Stimulated activated CD8-positive, alpha-beta memory T cell treated with anti-CD3 and anti-CD28 coated beads, Interleukin-12 subunit alpha, Interleukin-12 subunit beta, amount 100 ng/mL, for 4 hours (primary cell): ENCODE data around the gene CLGN.
A peak's percentile ranks its signal among the peaks of the same experiment; 100 is the strongest.

Source experiments
- DNase-seq: peaks from one replicate; pipeline ENCODE4 v3.0.0-alpha.2; 2020; ENCODE audit warnings: low read depth

Gene CLGN

DNA sequence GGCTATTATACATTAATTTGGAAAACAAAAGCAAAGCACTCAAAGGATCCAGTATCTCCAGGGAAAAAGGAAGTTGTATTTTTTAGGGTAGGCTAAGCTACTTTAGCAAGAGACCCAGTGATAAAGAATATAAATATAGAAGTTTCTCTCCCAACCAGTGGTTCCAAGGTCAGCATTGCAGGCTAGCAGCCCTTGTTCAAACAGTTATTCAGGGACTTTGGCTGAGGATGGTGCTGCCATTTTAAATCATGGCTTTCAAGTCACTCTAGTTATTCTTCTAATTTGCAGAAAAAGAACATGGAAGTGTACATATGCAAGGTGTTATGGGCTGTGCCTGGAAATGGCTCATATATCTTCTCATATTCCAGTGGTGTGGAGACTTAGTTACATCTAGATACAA lies 44.7 kb downstream of the CLGN start:
- DNase-seq, result no peak

DNA sequence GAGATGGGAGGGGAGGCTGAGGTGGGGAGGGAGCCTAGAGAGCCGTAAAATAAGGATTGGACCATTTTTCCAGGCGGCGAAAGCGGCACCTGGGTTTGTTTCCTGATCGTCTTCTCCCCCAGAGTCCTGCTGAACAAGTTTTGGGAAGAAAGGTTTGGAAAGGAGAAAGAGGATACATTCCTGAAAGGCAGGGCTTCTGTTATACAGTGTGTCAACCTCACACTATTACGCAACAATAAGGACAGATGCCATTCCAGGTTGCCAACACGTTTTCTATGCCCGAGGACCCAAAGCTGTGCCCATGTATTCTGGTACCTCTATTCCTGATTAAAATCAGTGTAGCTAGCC lies 53.3 kb downstream of the CLGN start:
- no peak for DNase-seq

DNA sequence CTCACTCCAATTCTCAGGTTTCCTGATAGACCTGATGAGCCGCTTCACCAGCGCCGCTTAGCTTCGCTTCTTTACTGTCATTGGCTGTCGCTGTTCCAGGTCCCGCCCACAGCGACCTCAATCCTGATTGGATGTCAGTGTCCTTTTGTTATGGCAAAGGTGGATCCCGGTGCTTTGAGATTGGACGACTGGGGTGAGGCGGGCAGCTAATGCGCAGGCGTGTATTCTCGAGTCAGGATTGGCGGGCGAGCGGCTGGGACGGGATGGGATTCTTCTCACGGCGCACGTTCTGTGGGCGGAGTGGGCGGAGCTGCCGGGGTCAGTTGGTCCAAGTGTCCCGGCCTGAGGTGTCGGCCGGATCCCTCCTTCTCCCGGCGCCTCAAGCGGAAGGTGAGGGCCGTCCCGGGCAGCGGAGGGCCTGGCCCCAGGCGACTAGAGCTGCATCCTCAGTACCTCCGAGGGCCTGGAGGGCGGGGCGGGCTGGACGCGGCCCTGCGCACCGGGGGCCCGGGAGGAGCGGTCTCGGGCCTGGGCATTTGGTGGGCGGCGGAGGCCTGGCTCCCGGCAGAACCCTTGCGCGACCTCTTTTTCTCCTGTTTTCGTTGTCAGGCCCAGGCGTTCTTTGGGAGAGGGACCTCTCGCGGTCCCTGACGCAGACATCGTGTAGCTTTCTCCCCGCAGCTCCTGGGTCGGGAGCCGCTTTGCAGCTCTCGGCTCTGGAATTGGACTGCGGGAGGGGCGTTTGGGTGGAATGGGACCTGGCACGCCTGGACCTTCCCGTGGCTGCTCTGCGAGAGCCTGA lies 53.9 kb downstream of the CLGN start, which contains the start of gene SCOC:
Gene SCOC, plus strand, starts transcription at position 319 of the 802 bp plus-strand sequence. CDS start 5,525 bp downstream, outside the sequence.
- peak; percentile 91 for DNase-seq

DNA sequence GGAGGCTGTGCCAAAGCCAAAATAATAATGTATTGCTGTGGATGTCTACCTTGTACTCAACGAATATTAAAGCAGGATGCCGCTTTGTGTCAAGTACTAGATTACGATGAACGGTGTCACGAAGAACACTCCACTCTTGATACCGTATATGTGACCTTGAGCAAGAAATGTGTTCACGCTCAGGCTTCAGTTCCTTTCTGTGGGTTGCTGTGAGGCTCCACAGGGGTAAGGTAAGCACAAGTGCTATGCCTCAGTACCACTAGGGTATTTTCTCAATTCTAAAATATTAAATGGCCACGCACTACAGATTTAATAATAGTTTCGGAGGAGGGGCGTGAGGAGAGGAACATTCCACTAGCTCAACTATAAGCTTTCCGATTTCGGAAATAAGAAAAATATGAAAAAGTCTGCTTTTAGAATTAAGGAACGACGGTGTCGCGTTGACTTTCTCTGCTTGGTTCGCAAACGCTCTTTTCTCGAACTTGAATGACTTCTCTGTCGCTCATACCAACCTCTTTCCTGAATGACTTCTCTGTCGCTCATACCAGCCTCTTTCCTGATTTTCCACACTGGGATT lies 54.6 kb downstream of the CLGN start:
- no peak for DNase-seq

DNA sequence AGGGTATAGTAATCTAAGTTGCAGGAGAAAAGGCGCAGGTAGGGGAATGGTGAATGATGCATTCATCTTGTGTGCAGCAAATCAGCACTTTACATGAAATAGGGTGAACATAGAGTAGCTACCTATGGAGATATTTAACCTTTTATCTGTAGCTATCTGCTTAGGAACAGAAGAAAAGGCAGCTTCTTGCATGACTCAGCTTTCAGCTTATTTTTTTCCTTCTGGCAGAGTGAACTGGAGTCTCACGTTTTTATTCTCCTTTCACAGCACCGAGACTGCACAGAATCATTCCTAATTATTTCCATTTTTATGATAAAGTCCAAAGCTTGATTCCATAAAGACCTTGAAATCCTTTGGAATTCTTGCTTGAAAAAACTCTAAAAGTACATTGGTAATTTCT lies 58.8 kb downstream of the CLGN start:
- DNase-seq, result no peak

DNA sequence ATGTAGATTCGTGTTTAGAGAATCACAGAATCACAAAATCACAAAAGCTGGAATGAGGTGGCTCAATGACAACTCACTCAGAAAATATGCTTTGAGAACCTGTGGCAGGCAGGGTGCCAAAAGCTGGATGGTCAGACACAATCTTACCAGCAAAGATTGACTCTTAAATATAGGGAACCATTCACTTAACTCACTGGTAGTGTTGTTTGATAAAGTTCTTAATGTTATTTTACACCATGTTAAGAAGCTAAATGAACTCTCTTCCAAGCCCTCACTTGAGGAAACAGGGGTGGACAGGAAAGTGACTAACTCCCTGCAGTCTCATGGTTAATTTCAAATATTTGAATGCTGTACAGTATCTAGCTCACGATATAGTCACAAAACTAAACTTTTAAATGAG lies 59.7 kb downstream of the CLGN start:
- DNase-seq, result no peak

DNA sequence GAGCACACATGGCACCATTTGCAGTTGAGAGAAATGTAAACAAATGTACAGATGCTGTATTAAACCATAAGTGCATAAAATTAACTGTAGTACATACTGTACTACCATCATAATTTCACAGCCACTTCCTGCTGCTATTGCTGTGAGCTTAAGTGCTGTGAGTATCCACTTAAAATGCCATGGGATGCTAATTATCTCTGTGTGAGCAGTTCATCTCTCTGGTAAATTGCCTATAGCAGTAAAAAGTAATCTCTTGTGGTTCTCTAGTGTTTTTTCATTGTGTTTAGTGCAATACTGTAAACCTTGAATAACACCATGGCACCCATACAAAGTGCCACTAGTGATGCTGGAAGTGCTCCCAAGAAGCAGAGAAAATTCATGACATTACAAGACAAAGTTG lies 63.9 kb downstream of the CLGN start:
- DNase-seq, result no peak

DNA sequence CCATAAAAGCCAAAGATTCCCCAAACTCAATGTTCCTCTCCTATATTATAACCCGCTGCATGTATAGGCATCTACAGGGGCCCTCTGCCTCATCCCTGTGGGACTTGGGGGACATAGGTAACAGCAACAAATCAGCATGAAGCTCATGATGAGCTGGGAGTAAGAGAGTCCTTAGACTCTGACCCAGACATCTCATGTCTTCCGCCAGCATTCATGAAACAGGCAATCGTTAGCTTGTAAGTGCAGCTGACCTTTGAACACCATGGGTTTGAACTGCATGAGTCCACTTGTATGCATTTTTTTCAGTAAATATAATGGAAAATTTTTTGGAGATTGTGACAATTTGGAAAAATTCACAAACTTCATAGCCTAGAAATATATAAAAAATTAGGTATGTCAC lies 64.4 kb downstream of the CLGN start:
- DNase-seq, result no peak

DNA sequence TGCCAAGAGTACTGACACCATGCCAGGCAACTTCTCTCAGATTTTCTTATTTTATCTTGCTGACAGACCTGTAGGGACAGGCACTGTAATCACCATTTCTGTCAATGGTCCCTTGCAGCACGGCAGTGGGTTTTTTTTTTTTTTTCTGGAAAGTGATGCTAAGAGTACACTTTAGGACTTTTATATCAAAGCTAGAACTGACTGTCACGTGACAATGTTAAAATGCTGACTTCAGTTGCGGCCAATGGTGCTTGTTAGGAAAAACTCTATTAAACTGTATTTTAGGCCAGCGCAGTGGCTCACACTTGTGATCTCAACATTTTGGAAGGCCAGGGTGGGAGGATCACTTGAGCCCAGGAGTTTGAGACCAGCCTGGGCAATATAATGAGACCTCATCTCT lies 66.3 kb downstream of the CLGN start:
- no peak for DNase-seq

DNA sequence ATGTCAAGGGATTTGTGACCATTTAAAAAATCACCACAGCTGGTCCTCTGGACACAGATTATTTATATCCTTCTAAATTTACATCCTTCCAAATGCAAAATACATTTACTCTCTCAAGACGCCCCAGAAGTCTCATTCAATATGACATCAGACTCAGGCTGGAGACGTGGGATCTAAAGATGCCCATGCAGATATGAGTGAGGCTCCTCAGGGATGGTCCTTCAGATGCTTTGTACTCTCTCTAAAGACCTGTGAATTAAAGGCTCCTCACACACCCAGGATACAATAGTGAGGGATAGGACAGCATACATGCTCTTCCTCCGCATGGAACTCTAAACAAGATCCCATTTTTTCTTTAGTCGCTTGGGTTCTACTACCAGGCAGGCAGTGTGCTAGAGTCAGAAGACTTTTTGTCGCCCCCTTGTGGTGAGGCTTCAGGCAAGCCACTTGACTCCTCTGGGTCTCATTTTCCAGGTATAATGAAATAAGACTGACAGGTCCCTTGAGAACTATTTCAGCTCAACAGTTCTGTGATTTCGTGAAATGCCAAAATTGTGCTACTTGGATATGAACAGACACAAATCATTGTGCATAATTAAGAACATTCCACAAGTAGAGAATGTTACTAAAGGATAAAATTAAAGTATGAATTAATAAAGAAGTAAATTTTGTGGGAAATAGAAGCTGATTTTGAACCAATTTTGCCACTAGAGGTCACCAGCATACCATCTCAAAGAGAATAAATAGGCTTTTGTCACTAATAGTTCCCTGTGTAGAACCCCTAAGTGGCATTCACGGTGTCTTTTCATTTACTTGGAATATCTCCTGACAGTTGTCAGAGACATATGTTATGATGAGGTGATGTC lies 67.7 kb downstream of the CLGN start:
- DNase-seq, result peak; percentile 37

DNA sequence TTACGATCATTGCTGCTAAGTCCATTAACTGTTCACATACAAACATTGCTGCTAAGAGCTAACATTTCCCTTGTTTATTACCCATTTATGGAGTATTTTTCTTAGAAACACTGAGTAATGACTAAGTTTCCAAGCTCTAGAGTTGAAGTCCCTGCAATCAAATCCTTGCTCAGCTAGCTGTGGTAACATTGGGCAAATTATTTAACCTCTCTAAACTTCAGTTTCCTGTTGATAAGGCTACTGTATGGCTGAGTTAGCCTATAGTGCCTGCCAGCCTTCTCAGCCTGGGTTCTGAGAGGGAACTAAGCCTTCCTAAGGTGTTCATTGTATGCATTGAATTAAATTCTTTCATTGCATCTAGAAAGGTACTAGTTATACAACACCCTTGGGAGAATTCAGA lies 69.2 kb downstream of the CLGN start:
- DNase-seq, result no peak

DNA sequence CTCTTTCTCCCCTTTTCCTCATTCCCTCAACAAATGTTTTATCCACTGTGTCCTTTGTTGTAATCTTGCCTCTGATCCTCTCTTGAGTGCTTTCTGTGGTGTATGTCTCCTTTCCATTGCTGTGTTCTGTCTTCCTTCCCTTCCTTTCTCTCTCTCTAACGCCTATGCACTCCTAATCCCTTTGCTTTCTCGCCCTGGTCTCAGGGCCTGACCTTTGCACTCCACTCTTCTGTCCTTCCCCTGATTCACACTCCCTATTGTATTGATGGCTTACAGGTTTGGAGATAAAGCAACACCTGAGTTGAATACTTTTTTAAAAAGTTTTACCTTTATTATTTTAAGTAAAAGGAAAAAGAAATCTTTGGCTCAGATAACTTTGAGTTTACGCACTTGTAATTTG lies 69.6 kb downstream of the CLGN start:
- no peak for DNase-seq

DNA sequence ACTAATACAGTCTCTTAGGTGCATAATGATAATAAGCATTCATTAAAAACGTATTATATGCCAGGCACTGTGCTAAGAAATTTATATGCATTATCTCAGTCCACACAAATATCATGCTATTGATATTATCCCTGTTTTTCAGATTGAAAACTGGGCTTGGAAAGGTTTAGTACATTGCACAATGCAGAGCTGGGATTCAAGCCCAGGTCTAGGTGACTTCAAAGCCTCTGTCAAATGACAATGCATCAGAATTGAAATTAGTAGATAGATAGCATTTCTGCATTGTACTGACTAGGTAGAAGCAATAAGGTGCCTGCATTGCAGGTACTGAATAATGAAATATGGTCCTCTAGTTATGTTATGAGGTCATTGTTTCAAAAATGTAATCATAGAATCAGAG lies 72.2 kb downstream of the CLGN start:
- DNase-seq, result no peak

DNA sequence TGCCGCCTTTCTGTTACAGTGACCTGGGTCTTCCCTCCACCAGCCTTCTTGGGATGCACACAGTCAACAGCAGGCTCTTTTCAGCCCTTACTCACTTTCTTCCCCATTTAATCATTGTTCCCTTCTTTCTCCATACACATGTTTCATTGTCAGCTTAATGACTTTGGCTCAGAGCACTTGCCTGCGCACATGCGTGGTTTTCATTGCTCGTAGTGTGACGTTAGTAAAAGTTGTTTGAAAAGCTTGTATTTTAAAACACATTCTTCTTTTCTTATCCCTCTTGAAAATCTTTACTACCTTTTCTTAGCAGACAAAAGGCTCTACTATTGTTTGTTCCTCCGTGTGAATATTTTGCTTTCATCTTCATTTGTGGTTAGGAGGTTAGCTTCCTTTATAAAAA lies 73.7 kb downstream of the CLGN start:
- DNase-seq, result no peak

DNA sequence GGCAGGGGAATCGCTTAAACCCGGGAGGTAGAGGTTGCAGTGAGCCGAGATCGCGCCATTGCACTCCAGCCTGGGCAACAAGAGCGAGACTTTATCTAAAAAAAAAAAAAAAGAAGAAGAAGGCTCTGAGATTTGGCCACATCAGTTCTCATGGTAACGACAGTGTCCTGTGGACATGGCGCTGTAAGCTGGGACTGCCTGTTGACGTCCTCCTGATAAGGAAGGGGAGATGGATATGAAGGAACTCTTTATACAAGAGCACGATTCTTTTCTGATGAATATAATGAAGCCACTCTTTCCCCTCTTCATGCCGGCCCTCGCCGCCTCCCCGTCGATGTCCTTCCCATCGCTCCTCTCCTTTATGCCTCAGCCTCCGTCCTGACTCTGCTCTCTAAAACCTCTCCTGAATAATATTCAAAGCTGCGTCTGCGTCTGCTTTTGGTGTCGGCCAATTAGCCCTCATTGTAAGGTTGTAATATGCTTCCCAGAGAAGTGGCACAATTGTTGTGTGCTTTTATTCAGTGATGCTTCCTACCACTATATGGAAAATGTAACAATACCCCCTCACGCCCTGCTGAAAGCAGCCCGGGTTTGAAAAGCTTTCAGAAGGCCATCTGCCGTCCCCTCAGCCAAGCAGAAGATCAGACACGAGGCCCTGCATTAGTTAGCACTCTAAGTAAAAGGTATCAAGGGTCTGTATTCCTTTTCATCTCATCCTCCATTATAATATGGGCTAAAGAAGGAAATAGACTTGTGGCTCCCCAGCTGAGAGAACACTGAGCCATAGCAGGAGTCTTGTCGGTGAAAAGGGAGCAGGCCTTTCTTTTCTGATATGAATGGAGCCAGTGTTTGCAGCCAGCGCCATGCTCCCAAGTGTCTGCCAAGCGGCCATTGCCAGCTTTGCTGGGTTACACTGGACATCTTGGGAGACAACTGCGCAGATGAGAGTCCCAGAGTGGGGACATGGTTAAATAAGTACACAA lies 76.1 kb downstream of the CLGN start:
- DNase-seq, result no peak

DNA sequence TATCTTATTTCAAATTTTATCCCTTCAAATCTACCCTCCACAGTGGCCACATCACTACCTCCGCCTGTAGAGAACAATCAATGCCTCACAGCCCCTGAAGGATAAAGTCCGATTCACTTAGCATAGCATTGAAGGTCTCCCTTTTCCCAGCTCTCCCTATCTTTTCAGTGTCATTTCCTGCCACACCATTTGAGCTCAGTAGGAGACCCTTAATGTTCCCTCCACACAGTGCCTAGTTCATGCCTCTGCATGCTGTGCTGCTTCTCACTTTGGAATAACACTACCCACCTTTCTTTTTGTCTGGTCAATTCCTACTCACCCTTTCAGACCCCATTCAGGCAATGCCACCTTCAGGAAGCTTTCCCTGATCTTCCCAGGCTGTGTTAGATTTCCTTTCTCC lies 77.6 kb downstream of the CLGN start:
- no peak for DNase-seq

DNA sequence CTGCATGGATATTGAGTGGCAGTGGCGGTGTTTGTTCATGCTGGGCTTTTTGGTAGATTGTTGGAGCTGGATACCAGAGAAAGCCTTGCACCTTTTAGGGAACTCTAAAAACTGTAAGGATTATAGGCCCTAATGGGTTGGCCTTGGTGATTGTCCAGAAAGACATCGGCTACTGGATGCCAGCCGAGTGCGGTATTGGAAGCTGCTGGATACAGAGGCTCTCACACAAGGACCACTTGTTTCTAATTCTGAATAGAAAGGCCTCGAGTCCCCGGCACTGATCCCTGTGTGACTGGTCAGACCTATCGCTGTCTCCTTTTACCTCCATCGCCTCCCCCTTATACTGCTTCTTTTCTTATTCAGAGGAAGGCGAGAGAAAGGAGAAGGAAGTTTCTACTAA lies 81.3 kb downstream of the CLGN start:
- no peak for DNase-seq

DNA sequence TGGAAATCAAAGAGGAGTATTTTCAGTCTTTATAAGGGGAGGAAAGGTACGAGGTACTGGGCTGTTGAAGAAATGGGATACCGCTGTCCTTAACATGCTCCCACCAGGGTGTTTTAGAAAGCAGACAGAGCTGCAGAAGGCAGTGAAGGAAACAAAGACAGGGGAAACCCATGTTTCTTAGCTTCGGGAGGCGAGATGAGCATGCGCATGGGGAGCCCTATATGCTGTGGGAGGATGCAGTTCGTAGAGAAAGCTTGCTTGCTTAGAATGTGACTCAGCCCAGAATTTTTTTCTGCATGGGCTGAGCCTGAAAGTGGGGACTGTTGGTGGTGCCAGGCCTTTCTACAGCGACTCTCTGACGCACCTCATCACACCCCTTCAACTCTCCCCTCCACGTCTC lies 82.8 kb downstream of the CLGN start:
- no peak for DNase-seq

DNA sequence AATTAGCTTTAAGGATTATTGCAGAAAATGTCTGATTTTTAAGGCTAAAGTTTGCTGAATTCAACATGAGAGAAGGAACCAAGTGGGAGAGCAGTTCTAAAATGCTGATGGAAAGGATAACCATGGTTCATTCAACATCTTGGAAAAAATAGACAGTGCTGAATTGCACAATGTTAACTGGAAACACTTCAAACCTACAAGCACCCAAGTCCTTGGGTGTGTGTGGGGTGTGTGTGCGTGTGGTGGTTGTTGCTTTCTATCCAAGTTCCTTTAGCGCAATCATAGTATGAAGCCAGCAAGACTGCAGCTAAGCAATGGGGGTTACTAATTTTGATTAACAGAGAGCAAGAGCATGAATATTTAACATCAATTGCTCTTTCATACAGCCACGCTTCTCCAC lies 83.3 kb downstream of the CLGN start:
- DNase-seq, result no peak

DNA sequence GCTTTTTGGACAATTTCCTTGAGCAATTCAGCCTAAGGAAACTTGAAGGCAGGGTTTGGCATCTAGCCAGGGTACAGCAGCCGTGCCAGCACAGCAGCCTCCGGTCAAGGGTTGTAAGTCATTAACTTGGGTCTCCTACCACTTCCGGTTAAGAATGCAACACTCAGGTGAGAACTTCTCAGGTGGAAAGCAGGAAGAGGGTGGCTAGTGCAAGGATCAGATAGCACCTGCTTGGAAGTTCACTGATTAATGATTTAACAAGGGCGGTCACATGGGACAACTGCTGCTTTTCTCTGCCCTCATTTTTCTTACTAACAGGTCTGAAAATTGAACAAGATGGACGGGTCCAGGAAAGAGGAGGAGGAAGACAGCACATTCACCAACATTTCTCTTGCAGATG lies 84.1 kb downstream of the CLGN start:
- no peak for DNase-seq

DNA sequence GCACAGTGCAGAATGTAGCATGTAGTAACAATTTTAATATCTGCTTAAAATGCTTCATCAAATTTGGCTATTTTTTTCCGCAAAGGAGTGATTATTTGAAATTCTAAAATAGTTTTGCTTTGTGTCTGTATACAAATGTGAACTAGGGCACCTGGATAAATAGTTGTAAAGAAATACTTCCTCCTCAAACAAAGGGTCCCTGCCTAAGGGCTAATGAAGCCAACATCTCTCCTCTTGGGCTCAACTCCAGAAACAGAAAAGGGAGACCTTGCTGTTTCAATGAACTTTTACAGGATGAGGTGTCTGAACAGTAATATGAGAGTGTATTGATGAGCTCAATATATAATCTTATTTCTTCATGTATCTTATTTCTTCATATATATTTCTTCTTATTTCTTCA lies 84.8 kb downstream of the CLGN start:
- no peak for DNase-seq
